ENCODE measurements around the gene MTERF4.

DNA sequence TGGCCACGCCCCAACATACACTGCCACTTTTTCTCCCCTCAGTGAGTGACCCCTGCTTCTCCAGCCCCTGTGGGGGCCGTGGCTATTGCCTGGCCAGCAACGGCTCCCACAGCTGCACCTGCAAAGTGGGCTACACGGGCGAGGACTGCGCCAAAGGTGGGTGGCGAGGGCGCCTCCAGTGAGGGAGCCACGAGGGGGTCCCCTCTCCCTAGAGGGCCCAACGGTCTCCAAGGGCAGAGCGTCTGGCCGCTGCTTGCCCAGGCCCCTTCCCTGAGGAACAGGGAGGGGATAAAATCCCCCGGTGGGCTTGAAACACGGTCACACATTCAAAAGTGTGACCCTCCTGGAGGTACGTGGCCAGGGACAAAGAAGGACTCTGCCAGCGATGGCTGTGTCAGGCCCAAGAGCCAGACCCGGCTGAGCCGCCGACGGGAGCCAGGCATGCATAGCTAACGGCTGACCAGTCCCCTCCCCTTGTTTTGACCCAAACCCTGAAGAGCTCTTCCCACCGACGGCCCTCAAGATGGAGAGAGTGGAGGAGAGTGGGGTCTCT is 37.2 kb downstream of the MTERF4 start:
- TF ChIP-seq, protein P1, sequence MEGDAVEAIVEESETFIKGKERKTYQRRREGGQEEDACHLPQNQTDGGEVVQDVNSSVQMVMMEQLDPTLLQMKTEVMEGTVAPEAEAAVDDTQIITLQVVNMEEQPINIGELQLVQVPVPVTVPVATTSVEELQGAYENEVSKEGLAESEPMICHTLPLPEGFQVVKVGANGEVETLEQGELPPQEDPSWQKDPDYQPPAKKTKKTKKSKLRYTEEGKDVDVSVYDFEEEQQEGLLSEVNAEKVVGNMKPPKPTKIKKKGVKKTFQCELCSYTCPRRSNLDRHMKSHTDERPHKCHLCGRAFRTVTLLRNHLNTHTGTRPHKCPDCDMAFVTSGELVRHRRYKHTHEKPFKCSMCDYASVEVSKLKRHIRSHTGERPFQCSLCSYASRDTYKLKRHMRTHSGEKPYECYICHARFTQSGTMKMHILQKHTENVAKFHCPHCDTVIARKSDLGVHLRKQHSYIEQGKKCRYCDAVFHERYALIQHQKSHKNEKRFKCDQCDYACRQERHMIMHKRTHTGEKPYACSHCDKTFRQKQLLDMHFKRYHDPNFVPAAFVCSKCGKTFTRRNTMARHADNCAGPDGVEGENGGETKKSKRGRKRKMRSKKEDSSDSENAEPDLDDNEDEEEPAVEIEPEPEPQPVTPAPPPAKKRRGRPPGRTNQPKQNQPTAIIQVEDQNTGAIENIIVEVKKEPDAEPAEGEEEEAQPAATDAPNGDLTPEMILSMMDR (conservative IDR thresholded peaks at IDR 0.05) = no peak
- no peak for TF ChIP-seq ZFX (IDR thresholded peaks at IDR 0.05)

Data from C4-2B (cell line).